GM10248 (cell line): ENCODE measurements around the gene FAHD1.

Source experiments
- CTCF ChIA-PET: fragments of 300-600 bp; sonication (Branson Sonifier 250); formaldehyde crosslinking; extraction: SDS; loops from one replicate; lab custom pipeline; 2021; ENCODE audit warnings: antibody characterized with exemption; lab: Yijun Ruan, JAX
- POLR2A ChIA-PET: fragments of 350-650 bp; sonication (Branson Sonifier 250); formaldehyde crosslinking; extraction: SDS; loops from one replicate; lab custom pipeline; 2020; ENCODE audit warnings: antibody characterized with exemption; lab: Yijun Ruan, JAX
- DNase-seq: peaks from one replicate; pipeline ENCODE4 v3.0.0; 2012; ENCODE audit errors: extremely low spot score
- CTCF ChIP-seq: IDR thresholded peaks from 2 replicates; pipeline ENCODE4 v1.5.1; 2012; ENCODE audit warnings: mild to moderate bottlenecking, low read depth; ENCODE audit errors: extremely low read depth, missing control alignments, control extremely low read depth

The FAHD1 gene

GRCh38 chr16:1786242-1787055, 40.6 kb upstream of the FAHD1 start:
- TF ChIP-seq CTCF, result no peak
- DNase-seq, result no peak
- CTCF ChIA-PET, result no interaction called here
- POLR2A ChIA-PET, result no interaction called here

GRCh38 chr16:1787056-1787321, 40.0 kb upstream of the FAHD1 start:
- TF ChIP-seq CTCF, result no peak
- no peak for DNase-seq
- CTCF ChIA-PET, result no interaction called here
- POLR2A ChIA-PET, result no interaction called here

GRCh38 chr16:1787322-1788094, 39.5 kb upstream of the FAHD1 start:
- no peak for DNase-seq
- POLR2A ChIA-PET, result no interaction called here
- CTCF ChIA-PET, result interaction anchor here (1.1 kb wide), 1 partner anchor 15 kb away, joined by 4 read pairs; the partner anchor contains the start of genes EME2 and MRPS34
- TF ChIP-seq CTCF, result no peak

- no peak for DNase-seq
- CTCF ChIA-PET, result interaction anchor here (1.1 kb wide), 1 partner anchor 15 kb away, joined by 4 read pairs; the partner anchor contains the start of genes EME2 and MRPS34
- POLR2A ChIA-PET, result no interaction called here
- TF ChIP-seq CTCF, result no peak
Observed at GRCh38 chr16:1788095-1788707, 38.8 kb upstream of the FAHD1 start.

GRCh38 chr16:1788708-1789100, 38.3 kb upstream of the FAHD1 start:
- ChIA-PET CTCF (interaction anchor here (1.1 kb wide), 1 partner anchor 16 kb away, joined by 4 read pairs; the partner anchor contains the start of genes EME2 and MRPS34), POLR2A (no interaction called here)
- TF ChIP-seq CTCF, result no peak
- DNase-seq, result no peak

GRCh38 chr16:1789643-1790045, 37.4 kb upstream of the FAHD1 start:
- no peak for DNase-seq
- TF ChIP-seq CTCF, result no peak
- POLR2A ChIA-PET, result no interaction called here
- CTCF ChIA-PET, result no interaction called here
